CD4-positive, alpha-beta memory T cell (primary cell): ENCODE measurements around the gene EFNA3. TPM values are rescaled to one million over a fixed set of nuclear protein-coding genes. Genes with fewer than 3 reads are reported as not detected.

Source experiments
- CTCF ChIA-PET: fragments of 350-600 bp; sonication (Branson Sonifier 250); formaldehyde crosslinking; loops from one replicate; lab custom pipeline; 2021; ENCODE audit warnings: inconsistent platforms; ENCODE audit not compliant: partially characterized antibody; lab: Charles Lee
- POLR2A ChIA-PET: fragments of 350-600 bp; sonication (Branson Sonifier 250); formaldehyde crosslinking; loops from one replicate; lab custom pipeline; 2021; ENCODE audit not compliant: partially characterized antibody; lab: Charles Lee
- DNase-seq, 5 donors: peaks; one replicate each; pipeline versions ENCODE4 v3.0.0 to v3.0.0-alpha.2; 2020 to 2022; ENCODE audit warnings: mixed read lengths in 1 of 5
- H3K27ac ChIP-seq: one replicate; pipeline ENCODE4 v1.7.0; 2013; ENCODE audit warnings: low read depth, low read length
- H3K27me3 ChIP-seq: 2 replicates; pipeline ENCODE4 v1.7.0; 2013; ENCODE audit warnings: mild to moderate bottlenecking, low read length, moderate library complexity; ENCODE audit not compliant: insufficient read depth
- H3K36me3 ChIP-seq: 2 replicates; pipeline ENCODE4 v1.7.0; 2013; ENCODE audit warnings: mild to moderate bottlenecking, low read length, moderate library complexity; ENCODE audit not compliant: insufficient read depth
- H3K4me1 ChIP-seq: 2 replicates; pipeline ENCODE4 v1.7.0; 2013; ENCODE audit warnings: mild to moderate bottlenecking, low read length, moderate library complexity; ENCODE audit not compliant: insufficient read depth
- H3K4me3 ChIP-seq, 2 donors: one replicate each; pipeline ENCODE4 v1.7.0; 2013; ENCODE audit warnings: low read length in 2 of 2, mild to moderate bottlenecking in 1 of 2
- H3K9me3 ChIP-seq, 2 donors: one replicate each; pipeline ENCODE4 v1.7.0; 2013; ENCODE audit warnings: low read length in 2 of 2, control low read depth in 1 of 2; ENCODE audit not compliant: control insufficient read depth in 1 of 2
- H3K27ac Mint-ChIP-seq, 7 donors: one replicate each; pipeline ENCODE4 v1.8.0; 2020 to 2021; ENCODE audit warnings: mixed read lengths in 7 of 7, mild to moderate bottlenecking in 6 of 7, inconsistent platforms in 3 of 7, moderate library complexity in 3 of 7
- H3K27me3 Mint-ChIP-seq, 2 donors: one replicate each; pipeline ENCODE4 v1.8.0; 2020 to 2021; ENCODE audit warnings: mixed read lengths in 2 of 2
- H3K36me3 Mint-ChIP-seq, 2 donors: one replicate each; pipeline ENCODE4 v1.8.0; 2020 to 2021; ENCODE audit warnings: mixed read lengths in 2 of 2, inconsistent platforms in 1 of 2, mild to moderate bottlenecking in 1 of 2
- H3K4me1 Mint-ChIP-seq, 4 donors: one replicate each; pipeline ENCODE4 v1.8.0; 2020 to 2021; ENCODE audit warnings: mixed read lengths in 4 of 4, mild to moderate bottlenecking in 1 of 4
- H3K4me3 Mint-ChIP-seq, 8 donors: one replicate each; pipeline ENCODE4 v1.8.0; 2020 to 2021; ENCODE audit warnings: mixed read lengths in 8 of 8, mild to moderate bottlenecking in 7 of 8, moderate library complexity in 6 of 8, inconsistent platforms in 3 of 8
- H3K9me3 Mint-ChIP-seq, 8 donors: one replicate each; pipeline ENCODE4 v1.8.0; 2020 to 2021; ENCODE audit warnings: mixed read lengths in 8 of 8, mild to moderate bottlenecking in 5 of 8, inconsistent platforms in 3 of 8, moderate library complexity in 1 of 8
- intact Hi-C: fragments of 100-400 bp; cut with micrococcal nuclease; formaldehyde crosslinking; loops from one replicate; pipeline ENCODE4 v1.15.1; 2023
- polyA plus RNA-seq, 2 donors: library from polyadenylated mRNA; unstranded; fragments of 300-500 nt; fragmentation: Illumina TruSeq; gene quantifications; one replicate each; pipeline ENCODE4 v1.2.3, GENCODE V29; 2021
- total RNA-seq, 2 experiments: library from RNA; stranded (reverse); gene quantifications; one replicate each; pipeline ENCODE4 v1.2.3, GENCODE V29; 2021

Gene EFNA3
- total and polyA plus RNA-seq, 4 experiments from 2014 or later = 0.34 to 4.3 (median 1.7) TPM

DNA sequence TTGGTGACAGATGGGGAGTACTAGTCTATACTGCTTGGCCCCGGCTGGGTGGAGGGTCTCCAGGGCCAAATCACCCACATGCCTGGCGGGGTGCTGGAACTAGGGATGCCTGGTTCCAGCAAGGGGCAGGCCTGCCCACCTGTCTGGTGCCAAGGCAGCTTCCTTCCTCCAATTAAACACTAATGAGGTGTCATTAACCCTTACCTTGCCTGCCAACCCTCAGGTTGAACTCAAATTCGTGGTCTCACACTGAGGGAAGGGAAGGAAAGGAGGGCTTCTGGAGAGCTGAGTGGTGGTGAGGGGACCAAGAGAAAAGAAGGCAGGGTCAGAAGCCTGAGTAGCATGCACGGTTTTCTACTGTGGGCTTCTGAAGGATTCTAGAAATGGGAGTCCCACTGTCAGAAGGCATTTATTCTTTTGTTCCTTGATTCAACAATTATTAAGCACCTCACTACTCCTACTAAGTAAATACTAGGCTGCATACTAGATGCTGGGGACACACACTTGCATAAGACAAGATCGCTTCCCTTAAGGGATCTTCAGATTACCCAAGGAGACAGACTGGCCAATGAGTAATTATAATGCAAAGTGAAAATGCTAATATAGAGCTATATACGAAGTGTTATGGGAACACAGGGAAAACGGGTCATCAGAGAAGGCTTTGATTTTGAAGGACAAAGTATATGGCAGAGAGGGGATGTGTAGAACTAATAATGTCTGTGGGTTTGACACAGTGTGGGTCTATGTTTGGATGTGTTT is 5.9 kb upstream of the EFNA3 start:
- no peaks in the 10 kb centered on the region for H3K36me3 ChIP-seq
- no peaks in the 10 kb centered on the region for H3K27me3 Mint-ChIP-seq
- intact Hi-C loops = no loop called here
- H3K27me3 ChIP-seq = no peaks in the 10 kb centered on the region
- ChIA-PET CTCF (interaction anchor here (0.6 to 4.2 kb wide), 6 partner anchors 12 to 28 kb away, joined by 3 to 26 read pairs (median 6); no protein-coding TSS in a partner anchor), POLR2A (interaction anchor here (2.0 to 3.9 kb wide), 3 partner anchors 8 to 12 kb away, joined by 12 to 19 read pairs (median 16); partner anchors contain the start of gene EFNA4)
- peaks cover 12 to 57% (median 31%) of the 10 kb centered on the region in 4 donors for H3K4me1 Mint-ChIP-seq
- no peak overlapping the region for H3K4me3 ChIP-seq
- H3K27ac Mint-ChIP-seq = peak overlapping the region in 2 of 7 donors; percentile 13 to 14
- no peak for DNase-seq
- H3K9me3 ChIP-seq = no peaks in the 10 kb centered on the region
- peaks cover 7 to 9% of the 10 kb centered on the region in 2 donors for H3K36me3 Mint-ChIP-seq
- peaks cover 30% of the 10 kb centered on the region for H3K4me1 ChIP-seq
- no peaks in the 10 kb centered on the region for H3K9me3 Mint-ChIP-seq
- H3K27ac ChIP-seq = no peak overlapping the region
- no peak overlapping the region for H3K4me3 Mint-ChIP-seq

GRCh38 chr1:155073377-155074242 is 5.0 kb upstream of the EFNA3 start:
- Mint-ChIP-seq H3K36me3 (peaks cover 4 to 5% of the 10 kb centered on the region in 2 donors), H3K4me3 (peak overlapping the region in 2 of 8 donors; percentile 20 to 54), H3K27me3 (no peaks in the 10 kb centered on the region), H3K9me3 (no peaks in the 10 kb centered on the region), H3K27ac (peak overlapping the region in 3 of 7 donors; percentile 48 to 52 (median 50)), H3K4me1 (peaks cover 14 to 61% (median 33%) of the 10 kb centered on the region in 4 donors)
- ChIA-PET CTCF (interaction anchor here (2.6 to 4.2 kb wide), 2 partner anchors 12 to 29 kb away, joined by 10 to 26 read pairs; no protein-coding TSS in a partner anchor), POLR2A (interaction anchor here (1.3 to 3.9 kb wide), 3 partner anchors 9 to 12 kb away, joined by 3 to 19 read pairs (median 12); partner anchors contain the start of gene EFNA4)
- Histone ChIP-seq H3K27ac (no peak overlapping the region), H3K4me3 (no peak overlapping the region), H3K27me3 (no peaks in the 10 kb centered on the region), H3K36me3 (no peaks in the 10 kb centered on the region), H3K4me1 (peaks cover 36% of the 10 kb centered on the region), H3K9me3 (no peaks in the 10 kb centered on the region)
- intact Hi-C loops = no loop called here
- DNase-seq = peak in 1 of 5 donors; percentile 26

DNA sequence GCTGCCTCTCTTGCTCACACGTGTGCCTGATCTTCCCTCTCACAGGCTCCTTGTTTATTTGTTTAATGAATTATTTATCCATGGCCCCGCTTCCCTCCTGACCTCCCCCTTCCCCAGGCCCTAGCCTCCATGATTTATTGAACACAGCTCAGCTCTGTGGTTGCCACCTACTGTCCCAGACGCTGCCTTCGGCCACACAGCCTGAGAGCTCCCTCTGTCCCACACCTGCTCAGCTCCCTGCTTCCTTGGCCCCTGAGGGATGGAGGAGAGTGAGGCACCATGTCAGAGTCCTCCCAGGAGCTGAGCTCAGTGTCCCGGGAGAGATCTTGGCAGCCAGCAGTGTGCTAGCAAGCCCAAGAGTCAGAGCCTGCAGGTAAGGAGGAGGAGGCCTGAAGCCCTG is 3.1 kb upstream of the EFNA3 start:
- no peak for DNase-seq
- POLR2A ChIA-PET = interaction anchor here (0.7 kb wide), 1 partner anchor 11 kb away, joined by 4 read pairs; no protein-coding TSS in a partner anchor
- Mint-ChIP-seq H3K27me3 (peaks cover 0 to 5% of the 10 kb centered on the region in 2 donors), H3K36me3 (no peaks in the 10 kb centered on the region), H3K27ac (peak overlapping the region in 1 of 7 donors; percentile 71), H3K9me3 (no peaks in the 10 kb centered on the region), H3K4me3 (no peak overlapping the region), H3K4me1 (peaks cover 22 to 64% (median 40%) of the 10 kb centered on the region in 4 donors)
- no peak overlapping the region for H3K27ac ChIP-seq
- H3K27me3 ChIP-seq = no peaks in the 10 kb centered on the region
- H3K9me3 ChIP-seq = no peaks in the 10 kb centered on the region
- intact Hi-C loops = no loop called here
- H3K4me1 ChIP-seq = peaks cover 45% of the 10 kb centered on the region
- CTCF ChIA-PET = interaction anchor here (1.0 to 4.2 kb wide), 7 partner anchors 10 to 93 kb away, joined by 3 to 26 read pairs (median 5); no protein-coding TSS in a partner anchor
- H3K36me3 ChIP-seq = no peaks in the 10 kb centered on the region
- H3K4me3 ChIP-seq = no peak overlapping the region

DNA sequence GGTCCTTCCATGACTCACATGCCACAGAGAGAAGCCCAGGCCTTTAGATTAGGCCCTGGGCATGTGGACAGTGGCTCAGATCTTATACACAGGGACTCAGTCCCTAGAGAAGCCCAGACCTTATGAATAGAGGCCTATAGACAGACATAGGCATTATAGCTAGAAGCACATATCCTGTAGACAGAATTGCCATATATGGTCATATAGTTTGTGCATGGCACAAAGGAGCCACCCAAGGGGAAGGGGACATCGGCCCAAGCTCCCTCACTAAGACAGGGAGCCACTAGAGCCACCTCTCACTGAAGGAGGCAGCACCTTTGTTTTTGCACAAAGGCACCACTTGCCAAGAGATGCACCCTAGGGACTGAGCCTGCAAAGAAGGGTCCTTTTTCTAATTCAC is 2.3 kb upstream of the EFNA3 start:
- Histone ChIP-seq H3K27me3 (peaks cover 4% of the 10 kb centered on the region), H3K27ac (no peak overlapping the region), H3K36me3 (no peaks in the 10 kb centered on the region), H3K4me1 (peaks cover 46% of the 10 kb centered on the region), H3K4me3 (no peak overlapping the region), H3K9me3 (no peaks in the 10 kb centered on the region)
- Mint-ChIP-seq H3K36me3 (no peaks in the 10 kb centered on the region), H3K4me3 (peak overlapping the region in 1 of 8 donors; percentile 52), H3K27ac (peak overlapping the region in 2 of 7 donors; percentile 2 to 76), H3K9me3 (no peaks in the 10 kb centered on the region), H3K27me3 (peaks cover 3 to 10% of the 10 kb centered on the region in 2 donors), H3K4me1 (peaks cover 25 to 64% (median 42%) of the 10 kb centered on the region in 4 donors)
- POLR2A ChIA-PET = interaction anchor here (1.5 kb wide), 1 partner anchor 12 kb away, joined by 3 read pairs; the partner anchor contains the start of gene EFNA4
- intact Hi-C loops = no loop called here
- DNase-seq = no peak
- CTCF ChIA-PET = interaction anchor here (1.0 to 4.2 kb wide), 5 partner anchors 9 to 92 kb away, joined by 3 to 26 read pairs (median 5); no protein-coding TSS in a partner anchor

- Histone ChIP-seq H3K4me1 (peaks cover 49% of the 10 kb centered on the region), H3K27ac (no peak overlapping the region), H3K36me3 (no peaks in the 10 kb centered on the region), H3K4me3 (no peak overlapping the region), H3K9me3 (no peaks in the 10 kb centered on the region), H3K27me3 (peaks cover 12% of the 10 kb centered on the region)
- ChIA-PET CTCF (interaction anchor here (1.5 to 2.4 kb wide), 2 partner anchors 14 to 15 kb away, joined by 5 to 10 read pairs; partner anchors contain the start of gene EFNA4), POLR2A (interaction anchor here (1.5 kb wide), 1 partner anchor 13 kb away, joined by 3 read pairs; the partner anchor contains the start of gene EFNA4)
- H3K4me1 Mint-ChIP-seq = peaks cover 27 to 63% (median 42%) of the 10 kb centered on the region in 4 donors
- H3K9me3 Mint-ChIP-seq = no peaks in the 10 kb centered on the region
- peak overlapping the region in 4 of 8 donors; percentile 18 to 52 (median 34) for H3K4me3 Mint-ChIP-seq
- intact Hi-C loops = no loop called here
- peaks cover 7 to 16% of the 10 kb centered on the region in 2 donors for H3K27me3 Mint-ChIP-seq
- H3K36me3 Mint-ChIP-seq = no peaks in the 10 kb centered on the region
- H3K27ac Mint-ChIP-seq = peak overlapping the region in 4 of 7 donors; percentile 4 to 76 (median 18)
- no peak for DNase-seq
These were observed 1.3 kb upstream of the EFNA3 start for GRCh38 chr1:155077346-155077745.

GRCh38 chr1:155077758-155078445 is 735 bp upstream of the EFNA3 start:
- no peak overlapping the region for H3K4me3 ChIP-seq
- ChIA-PET CTCF (interaction anchor here (0.6 to 2.4 kb wide), 5 partner anchors 13 to 173 kb away, joined by 3 to 10 read pairs (median 3); partner anchors contain the start of gene EFNA4), POLR2A (interaction anchor here (0.5 to 1.9 kb wide), 6 partner anchors 14 to 1418 kb away, joined by 3 to 10 read pairs (median 3); partner anchors contain the start of genes ADAM15 and EFNA4)
- Mint-ChIP-seq H3K27me3 (peaks cover 7 to 21% of the 10 kb centered on the region in 2 donors), H3K9me3 (no peaks in the 10 kb centered on the region), H3K27ac (peak overlapping the region in 4 of 7 donors; percentile 2 to 70 (median 32)), H3K4me1 (peaks cover 27 to 65% (median 44%) of the 10 kb centered on the region in 4 donors), H3K4me3 (peak overlapping the region; percentile 26 to 88 (median 55)), H3K36me3 (no peaks in the 10 kb centered on the region)
- H3K9me3 ChIP-seq = no peaks in the 10 kb centered on the region
- intact Hi-C loops = no loop called here
- peaks cover 55% of the 10 kb centered on the region for H3K4me1 ChIP-seq
- no peak for DNase-seq
- no peaks in the 10 kb centered on the region for H3K36me3 ChIP-seq
- H3K27ac ChIP-seq = no peak overlapping the region
- H3K27me3 ChIP-seq = peaks cover 18% of the 10 kb centered on the region
